Heart right ventricle (tissue), 16 donors: ENCODE results near the gene CCDC92. TPM values are rescaled to one million over a fixed set of nuclear protein-coding genes. Genes with fewer than 3 reads are reported as not detected.

Source experiments
- ATAC-seq, 8 donors: fragments of 200-7000 bp; cut with Tn5 transposase; one replicate each; pipeline ENCODE4 v1.9.1; 2020; ENCODE audit warnings: mild to moderate bottlenecking in 8 of 8, moderate library complexity in 8 of 8, moderate number of reproducible peaks in 1 of 8
- DNase-seq, 2 donors: peaks; one replicate each; pipeline ENCODE4 v3.0.0-alpha.2; 2020
- H3K27ac ChIP-seq, 10 donors: fragments of 200-600 bp; sonication (generic) in 2 of 10; one replicate each; pipeline versions ENCODE4 v1.5.0 to v1.8.0; 2020 to 2022; ENCODE audit warnings: mild to moderate bottlenecking in 3 of 10
- H3K27me3 ChIP-seq, 7 donors: fragments of 200-600 bp; one replicate each; pipeline ENCODE4 v1.8.0; 2021 to 2022; ENCODE audit warnings: mild to moderate bottlenecking in 2 of 7
- H3K36me3 ChIP-seq, 9 donors: fragments of 200-600 bp; sonication (generic) in 1 of 9; one replicate each; pipeline versions ENCODE4 v1.5.0 to v1.8.0; 2020 to 2022; ENCODE audit warnings: mild to moderate bottlenecking in 2 of 9
- H3K4me1 ChIP-seq, 9 donors: fragments of 200-600 bp; sonication (generic) in 1 of 9; one replicate each; pipeline versions ENCODE4 v1.5.0 to v1.8.0; 2020 to 2022; ENCODE audit warnings: mild to moderate bottlenecking in 4 of 9
- H3K4me3 ChIP-seq, 10 donors: fragments of 200-600 bp; sonication (generic) in 2 of 10; one replicate each; pipeline versions ENCODE4 v1.5.0 to v1.8.0; 2020 to 2022; ENCODE audit warnings: mild to moderate bottlenecking in 7 of 10, moderate library complexity in 2 of 10
- H3K9me3 ChIP-seq, 11 donors: fragments of 200-600 bp in 10 of 11; sonication (generic) in 2 of 11; one replicate each; pipeline versions ENCODE4 v1.5.0 to v1.8.0; 2013 to 2022; ENCODE audit warnings: mild to moderate bottlenecking in 2 of 11, control low read depth in 1 of 11, moderate library complexity in 1 of 11
- WGBS, 2 donors: extraction: QIAGEN DNeasy Blood & Tissue Kit; methylation state at CpG; one replicate each; pipeline ENCODE4 v1.1.7; 2013; ENCODE audit warnings: inconsistent platforms in 1 of 2; 5-methylcytosine and 5-hydroxymethylcytosine counted together
- intact Hi-C, 10 donors: fragments of 100-400 bp; cut with DNase I; formaldehyde crosslinking; loops; one replicate each; pipeline versions ENCODE4 v1.11.1 to v1.14.2; 2022
- polyA plus RNA-seq, 2 donors: library from polyadenylated mRNA; stranded (reverse); fragments of 200-250 nt; gene quantifications; one replicate each; pipeline ENCODE4 v1.2.3, GENCODE V29; 2013
- total RNA-seq, 10 donors: library from RNA; stranded (reverse); fragmentation: NEBNext Ultra II Directional in 3 of 10; extraction: Animal tissue kit (Norgen Biotek cat#: 25700) in 3 of 10; gene quantifications; one replicate each; pipeline versions ENCODE4 v1.2.1 to v1.2.4, GENCODE V29; 2021 to 2023
- TF ChIP-seq, protein P1 (sequence below), 9 donors: fragments of 200-600 bp; sonication (generic) in 2 of 9; IDR thresholded peaks; one replicate each; pipeline versions ENCODE4 v1.5.0 to v1.8.0; 2021 to 2022; ENCODE audit warnings: antibody characterized with exemption in 9 of 9, mild to moderate bottlenecking in 5 of 9, moderate library complexity in 1 of 9
- donor health status: Arrhythmogenic right ventricular cardiomyopathy.
- donor health status: ischemic (EF 13 %, LVEDD 7.1; RV severe dilation, severe dysfunction).
- donor health status: healthy with polysubstance abuse.
- donor health status: DM: no; HTN: yes; CAD: no.
- donor health status: DM: no; HTN: no; CAD: no.
- donor health status: ischemic (EF 25% LVEDD 6.9; RV normal size, moderate dysfunction).
- donor health status: ischemic (EF 25% LVEDD 5.7; RV mildly dilated, moderate dysfunction).
- donor health status: healthy.
- donor health status: DM: yes; HTN: yes; CAD: no.
- donor health status: Ischemic cardiomyopathy.
- donor health status: ischemic (EF 35%, LVEDD 5.7; RV mildly dilated, moderate dysfunction).
- donor health status: nonischemic (EF 11% LVEDD 7.7; RV severe dilation, severe dysfunction).
- donor health status: DM: yes; HTN: yes; CAD: no.
- donor health status: PGD.
- donor health status: ischemic (EF 29% LVEDD 5.4; RV normal size, mild dysfunction).
- donor health status: nonischemic (EF 23%, LVEDD 6.1; RV moderate dilation, normal function).

Gene CCDC92
- total and polyA plus RNA-seq, 12 donors = 38.5 to 77.1 (median 56.5) TPM

DNA sequence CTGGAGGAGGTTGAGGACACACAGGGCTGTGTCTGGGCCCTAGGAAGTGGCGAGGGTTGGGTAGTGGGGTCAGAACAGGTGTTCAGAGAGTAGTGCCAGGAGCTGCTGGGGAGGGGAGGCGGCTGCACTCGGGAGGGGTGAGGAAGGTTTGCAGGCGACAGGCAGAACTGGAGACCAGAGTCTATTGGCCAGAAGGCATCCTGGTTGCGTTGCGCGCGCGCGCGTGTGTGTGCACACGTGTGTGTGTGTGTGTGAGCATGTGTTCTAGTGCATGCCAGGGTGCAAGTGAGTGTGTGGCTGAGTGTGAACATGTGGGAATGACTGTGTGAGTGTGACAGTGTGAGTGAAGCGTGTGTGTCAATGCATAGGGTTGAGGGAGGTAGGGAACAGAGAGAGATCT, 86.4 kb downstream of the CCDC92 start:
- 81 to 87% methylated on average over 13 of the region's 13 CpGs for WGBS, 2 donors
- Histone ChIP-seq H3K27me3 (peaks cover 0 to 54% (median 22%) of the 10 kb centered on the region in 7 donors), H3K27ac (no peak overlapping the region), H3K9me3 (peaks cover 0 to 7% (median 0%) of the 10 kb centered on the region in 11 donors), H3K36me3 (no peaks in the 10 kb centered on the region), H3K4me3 (no peak overlapping the region), H3K4me1 (no peaks in the 10 kb centered on the region)
- intact Hi-C loops = no loop called here
- DNase-seq = no peak
- TF ChIP-seq, protein P1, sequence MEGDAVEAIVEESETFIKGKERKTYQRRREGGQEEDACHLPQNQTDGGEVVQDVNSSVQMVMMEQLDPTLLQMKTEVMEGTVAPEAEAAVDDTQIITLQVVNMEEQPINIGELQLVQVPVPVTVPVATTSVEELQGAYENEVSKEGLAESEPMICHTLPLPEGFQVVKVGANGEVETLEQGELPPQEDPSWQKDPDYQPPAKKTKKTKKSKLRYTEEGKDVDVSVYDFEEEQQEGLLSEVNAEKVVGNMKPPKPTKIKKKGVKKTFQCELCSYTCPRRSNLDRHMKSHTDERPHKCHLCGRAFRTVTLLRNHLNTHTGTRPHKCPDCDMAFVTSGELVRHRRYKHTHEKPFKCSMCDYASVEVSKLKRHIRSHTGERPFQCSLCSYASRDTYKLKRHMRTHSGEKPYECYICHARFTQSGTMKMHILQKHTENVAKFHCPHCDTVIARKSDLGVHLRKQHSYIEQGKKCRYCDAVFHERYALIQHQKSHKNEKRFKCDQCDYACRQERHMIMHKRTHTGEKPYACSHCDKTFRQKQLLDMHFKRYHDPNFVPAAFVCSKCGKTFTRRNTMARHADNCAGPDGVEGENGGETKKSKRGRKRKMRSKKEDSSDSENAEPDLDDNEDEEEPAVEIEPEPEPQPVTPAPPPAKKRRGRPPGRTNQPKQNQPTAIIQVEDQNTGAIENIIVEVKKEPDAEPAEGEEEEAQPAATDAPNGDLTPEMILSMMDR (IDR thresholded peaks at IDR 0.05) = no peak
- no peak for ATAC-seq

Other genes starting within 250 kb of the CCDC92 start
- gene DNAH10, start 210.5 kb downstream of the CCDC92 start, total RNA-seq = under 1 TPM in 7 of 10 donors, not detected in 3; 0.05 to 0.60 (median 0.24) TPM
- under 1 TPM; 0.07 to 0.09 TPM for gene DNAH10, start 210.5 kb downstream of the CCDC92 start, polyA plus RNA-seq
- gene ZNF664, start 384 bp upstream of the CCDC92 start, total RNA-seq = 10 to 100 TPM; 73.1 to 94.6 (median 77.0) TPM
- gene ZNF664, start 384 bp upstream of the CCDC92 start, polyA plus RNA-seq = 10 to 100 TPM; 36.9 to 39.8 TPM